ENCODE measurements around the gene ARHGAP6.

DNA sequence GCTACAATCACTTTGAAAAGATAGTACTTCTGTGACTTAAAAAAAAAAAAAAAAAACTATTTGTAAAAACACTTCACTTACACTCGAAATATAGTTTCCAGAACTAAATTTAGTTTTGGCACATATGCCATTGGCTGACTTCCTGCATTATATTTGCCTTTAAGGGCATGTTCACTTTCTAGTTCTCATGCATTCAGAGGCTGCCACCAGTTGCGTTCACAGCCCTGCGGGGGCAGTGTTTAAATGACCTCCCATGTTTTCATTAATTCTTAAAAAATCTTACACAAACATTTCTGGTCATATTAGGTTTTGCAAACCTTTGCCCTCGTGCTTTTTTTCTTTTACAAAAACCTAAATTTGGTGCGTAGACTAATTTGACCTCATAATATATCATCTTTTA, 12.4 kb upstream of the ARHGAP6 start:
- TF ChIP-seq YY1 (IDR thresholded peaks at IDR 0.05; ENCODE audit: insufficient read depth, insufficient read length) (no peak), ZNF274 (IDR thresholded peaks at IDR 0.05; ENCODE audit: low read depth, low read length) (no peak)
